ENCODE data around the gene CACNA2D3.

The CACNA2D3 gene

GRCh38 chr3:54731732-54732445 lies 609.5 kb downstream of the CACNA2D3 start:
- Histone ChIP-seq H3K4me3 (ENCODE audit: low read length in 2 of 2) (no peak overlapping the region), H3K9me3 (ENCODE audit: control insufficient read depth in 2 of 2, low read length in 2 of 2) (peaks cover 0 to 3% of the 10 kb centered on the region in 2 donors), H3K27ac (ENCODE audit: low read length) (no peak overlapping the region), H3K36me3 (ENCODE audit: control insufficient read depth in 2 of 2, insufficient read depth in 2 of 2, low read length in 2 of 2) (no peaks in the 10 kb centered on the region), H3K9ac (ENCODE audit: low read length in 2 of 2) (no peak overlapping the region), H3K4me1 (ENCODE audit: control insufficient read depth, insufficient read depth, low read length) (no peaks in the 10 kb centered on the region), H3K27me3 (ENCODE audit: control insufficient read depth in 1 of 2, insufficient read depth in 2 of 2, low read length in 2 of 2) (no peaks in the 10 kb centered on the region)

GRCh38 chr3:54733106-54734006 lies 611.0 kb downstream of the CACNA2D3 start:
- Histone ChIP-seq H3K9ac (ENCODE audit: low read length in 2 of 2) (no peak overlapping the region), H3K36me3 (ENCODE audit: control insufficient read depth in 2 of 2, insufficient read depth in 2 of 2, low read length in 2 of 2) (no peaks in the 10 kb centered on the region)

DNA sequence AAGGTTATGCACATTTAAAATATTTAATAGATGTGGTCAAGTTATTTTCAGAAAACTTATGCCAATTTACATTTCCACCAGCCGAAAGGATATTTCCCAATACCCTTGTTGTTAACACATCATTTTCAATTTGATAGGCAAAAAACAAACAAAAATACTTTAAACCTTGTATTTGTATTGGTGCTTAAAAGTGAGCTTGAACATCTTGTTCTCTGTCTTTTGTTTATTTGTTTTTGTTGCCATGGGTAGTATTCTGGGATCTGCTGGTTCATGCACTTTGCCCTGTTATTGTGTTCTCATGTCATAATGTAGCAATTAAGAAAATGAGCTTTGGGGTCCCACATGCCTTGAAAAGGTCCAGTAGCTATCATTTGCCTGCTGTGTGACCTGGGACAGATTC lies 614.1 kb downstream of the CACNA2D3 start:
- no peaks in the 10 kb centered on the region for H3K9me3 ChIP-seq (ENCODE audit: control insufficient read depth in 2 of 2, low read length in 2 of 2)
- H3K27me3 ChIP-seq (ENCODE audit: control insufficient read depth in 1 of 2, insufficient read depth in 2 of 2, low read length in 2 of 2): no peaks in the 10 kb centered on the region
- H3K27ac ChIP-seq (ENCODE audit: low read length): no peak overlapping the region
- H3K4me1 ChIP-seq (ENCODE audit: control insufficient read depth, insufficient read depth, low read length): no peaks in the 10 kb centered on the region
- H3K4me3 ChIP-seq (ENCODE audit: low read length in 2 of 2): no peak overlapping the region
- H3K36me3 ChIP-seq (ENCODE audit: control insufficient read depth in 2 of 2, insufficient read depth in 2 of 2, low read length in 2 of 2): no peaks in the 10 kb centered on the region
- no peak overlapping the region for H3K9ac ChIP-seq (ENCODE audit: low read length in 2 of 2)

More at GRCh38 chr3:54733106-54734006, 611.0 kb downstream of the CACNA2D3 start:
- Histone ChIP-seq H3K27me3 (ENCODE audit: control insufficient read depth in 1 of 2, insufficient read depth in 2 of 2, low read length in 2 of 2) (no peaks in the 10 kb centered on the region), H3K4me1 (ENCODE audit: control insufficient read depth, insufficient read depth, low read length) (no peaks in the 10 kb centered on the region), H3K9me3 (ENCODE audit: control insufficient read depth in 2 of 2, low read length in 2 of 2) (no peaks in the 10 kb centered on the region), H3K27ac (ENCODE audit: low read length) (no peak overlapping the region), H3K4me3 (ENCODE audit: low read length in 2 of 2) (no peak overlapping the region)

DNA sequence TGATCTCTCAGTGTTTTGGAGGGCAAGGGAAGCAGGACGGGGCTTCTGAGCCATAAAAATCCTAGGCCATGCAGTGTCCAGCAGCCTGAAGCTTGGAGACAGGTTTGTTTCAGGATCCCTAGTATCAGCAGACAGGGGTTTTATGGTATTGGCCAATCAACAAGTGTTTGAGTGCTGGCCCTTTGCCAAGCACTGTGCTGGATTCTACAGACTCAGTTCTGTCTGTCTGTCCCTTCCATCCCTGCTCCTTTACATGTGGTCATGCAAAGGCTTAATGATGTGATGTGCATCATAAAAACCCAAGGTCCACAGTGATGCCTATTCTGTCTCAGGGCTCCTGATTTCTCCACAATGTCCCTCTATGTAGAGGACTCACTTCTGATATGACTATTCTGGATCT lies 621.4 kb downstream of the CACNA2D3 start:
- no peaks in the 10 kb centered on the region for H3K9me3 ChIP-seq (ENCODE audit: control insufficient read depth in 2 of 2, low read length in 2 of 2)

GRCh38 chr3:54744291-54744690 lies 621.9 kb downstream of the CACNA2D3 start:
- Histone ChIP-seq H3K27ac (ENCODE audit: low read length) (no peak overlapping the region), H3K9me3 (ENCODE audit: control insufficient read depth in 2 of 2, low read length in 2 of 2) (no peaks in the 10 kb centered on the region), H3K4me3 (ENCODE audit: low read length in 2 of 2) (no peak overlapping the region), H3K4me1 (ENCODE audit: control insufficient read depth, insufficient read depth, low read length) (no peaks in the 10 kb centered on the region), H3K9ac (ENCODE audit: low read length in 2 of 2) (no peak overlapping the region), H3K36me3 (ENCODE audit: control insufficient read depth in 2 of 2, insufficient read depth in 2 of 2, low read length in 2 of 2) (no peaks in the 10 kb centered on the region), H3K27me3 (ENCODE audit: control insufficient read depth in 1 of 2, insufficient read depth in 2 of 2, low read length in 2 of 2) (no peaks in the 10 kb centered on the region)

More for the DNA sequence above, 621.4 kb downstream of the CACNA2D3 start:
- no peaks in the 10 kb centered on the region for H3K36me3 ChIP-seq (ENCODE audit: control insufficient read depth in 2 of 2, insufficient read depth in 2 of 2, low read length in 2 of 2)
- H3K27me3 ChIP-seq (ENCODE audit: control insufficient read depth in 1 of 2, insufficient read depth in 2 of 2, low read length in 2 of 2): no peaks in the 10 kb centered on the region
- no peak overlapping the region for H3K9ac ChIP-seq (ENCODE audit: low read length in 2 of 2)
- no peak overlapping the region for H3K27ac ChIP-seq (ENCODE audit: low read length)
- H3K4me3 ChIP-seq (ENCODE audit: low read length in 2 of 2): no peak overlapping the region
- H3K4me1 ChIP-seq (ENCODE audit: control insufficient read depth, insufficient read depth, low read length): no peaks in the 10 kb centered on the region

GRCh38 chr3:54745843-54746242 lies 623.5 kb downstream of the CACNA2D3 start:
- H3K36me3 ChIP-seq (ENCODE audit: control insufficient read depth in 2 of 2, insufficient read depth in 2 of 2, low read length in 2 of 2): no peaks in the 10 kb centered on the region
- no peaks in the 10 kb centered on the region for H3K4me1 ChIP-seq (ENCODE audit: control insufficient read depth, insufficient read depth, low read length)
- no peak overlapping the region for H3K9ac ChIP-seq (ENCODE audit: low read length in 2 of 2)
- H3K27me3 ChIP-seq (ENCODE audit: control insufficient read depth in 1 of 2, insufficient read depth in 2 of 2, low read length in 2 of 2): no peaks in the 10 kb centered on the region
- H3K27ac ChIP-seq (ENCODE audit: low read length): no peak overlapping the region
- H3K4me3 ChIP-seq (ENCODE audit: low read length in 2 of 2): no peak overlapping the region
- no peaks in the 10 kb centered on the region for H3K9me3 ChIP-seq (ENCODE audit: control insufficient read depth in 2 of 2, low read length in 2 of 2)

- no peaks in the 10 kb centered on the region for H3K27me3 ChIP-seq (ENCODE audit: control insufficient read depth in 1 of 2, insufficient read depth in 2 of 2, low read length in 2 of 2)
- H3K9me3 ChIP-seq (ENCODE audit: control insufficient read depth in 2 of 2, low read length in 2 of 2): no peaks in the 10 kb centered on the region
- H3K9ac ChIP-seq (ENCODE audit: low read length in 2 of 2): no peak overlapping the region
- H3K27ac ChIP-seq (ENCODE audit: low read length): no peak overlapping the region
- H3K4me1 ChIP-seq (ENCODE audit: control insufficient read depth, insufficient read depth, low read length): no peaks in the 10 kb centered on the region
- no peaks in the 10 kb centered on the region for H3K36me3 ChIP-seq (ENCODE audit: control insufficient read depth in 2 of 2, insufficient read depth in 2 of 2, low read length in 2 of 2)
- no peak overlapping the region for H3K4me3 ChIP-seq (ENCODE audit: low read length in 2 of 2)
Observed at GRCh38 chr3:54746722-54747121, 624.4 kb downstream of the CACNA2D3 start.

DNA sequence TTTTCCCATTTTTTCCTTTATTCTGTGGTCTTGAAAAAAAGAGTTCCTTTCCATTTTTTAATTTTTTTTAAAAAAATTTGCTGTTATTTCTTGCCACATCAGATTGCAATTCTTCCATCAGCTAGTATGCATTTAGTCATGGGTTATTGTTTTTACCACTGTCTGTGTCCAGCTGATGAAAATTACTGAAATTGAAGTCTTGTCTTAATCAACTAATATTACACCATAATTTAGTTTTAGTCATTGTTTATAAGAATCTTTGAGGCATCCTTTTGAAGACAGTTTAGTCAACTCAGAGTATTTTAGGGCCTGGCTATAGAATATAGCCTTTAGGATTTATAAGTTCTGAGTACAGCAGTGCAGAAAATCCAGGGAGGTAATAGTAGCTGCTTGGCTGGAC lies 633.4 kb downstream of the CACNA2D3 start:
- H3K36me3 ChIP-seq (ENCODE audit: control insufficient read depth in 2 of 2, insufficient read depth in 2 of 2, low read length in 2 of 2): peaks cover 0 to 2% of the 10 kb centered on the region in 2 donors
- H3K4me1 ChIP-seq (ENCODE audit: control insufficient read depth, insufficient read depth, low read length): no peaks in the 10 kb centered on the region
- H3K27me3 ChIP-seq (ENCODE audit: control insufficient read depth in 1 of 2, insufficient read depth in 2 of 2, low read length in 2 of 2): no peaks in the 10 kb centered on the region
- no peak overlapping the region for H3K9ac ChIP-seq (ENCODE audit: low read length in 2 of 2)
- H3K9me3 ChIP-seq (ENCODE audit: control insufficient read depth in 2 of 2, low read length in 2 of 2): peaks cover 0 to 3% of the 10 kb centered on the region in 2 donors
- no peak overlapping the region for H3K4me3 ChIP-seq (ENCODE audit: low read length in 2 of 2)
- H3K27ac ChIP-seq (ENCODE audit: low read length): no peak overlapping the region

DNA sequence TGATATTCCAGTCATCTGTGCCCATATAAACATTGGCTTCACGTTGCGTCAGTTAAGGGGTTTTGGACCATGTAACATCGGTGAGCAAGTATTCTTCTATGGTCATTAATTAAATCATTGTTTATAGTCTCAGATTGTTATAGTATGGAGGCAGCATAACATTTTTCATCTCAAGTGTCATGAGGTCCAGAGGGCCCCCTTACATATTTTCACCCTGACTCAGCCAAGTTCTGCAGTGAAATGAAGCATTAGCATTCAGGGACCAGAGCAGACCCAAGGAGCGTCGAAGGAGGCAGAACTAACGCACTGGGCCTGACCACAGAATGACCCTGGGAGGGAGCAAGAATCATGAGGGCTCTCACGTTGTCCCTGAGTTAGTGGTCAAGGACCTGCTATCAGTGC lies 634.0 kb downstream of the CACNA2D3 start:
- H3K36me3 ChIP-seq (ENCODE audit: control insufficient read depth in 2 of 2, insufficient read depth in 2 of 2, low read length in 2 of 2): peaks cover 0 to 2% of the 10 kb centered on the region in 2 donors

GRCh38 chr3:54758461-54758860 lies 636.1 kb downstream of the CACNA2D3 start:
- Histone ChIP-seq H3K4me3 (ENCODE audit: low read length in 2 of 2) (no peak overlapping the region), H3K4me1 (ENCODE audit: control insufficient read depth, insufficient read depth, low read length) (no peaks in the 10 kb centered on the region), H3K36me3 (ENCODE audit: control insufficient read depth in 2 of 2, insufficient read depth in 2 of 2, low read length in 2 of 2) (no peaks in the 10 kb centered on the region), H3K27ac (ENCODE audit: low read length) (no peak overlapping the region), H3K9ac (ENCODE audit: low read length in 2 of 2) (no peak overlapping the region), H3K27me3 (ENCODE audit: control insufficient read depth in 1 of 2, insufficient read depth in 2 of 2, low read length in 2 of 2) (no peaks in the 10 kb centered on the region), H3K9me3 (ENCODE audit: control insufficient read depth in 2 of 2, low read length in 2 of 2) (no peaks in the 10 kb centered on the region)

More for the DNA sequence above, 634.0 kb downstream of the CACNA2D3 start:
- H3K9ac ChIP-seq (ENCODE audit: low read length in 2 of 2): no peak overlapping the region
- H3K4me3 ChIP-seq (ENCODE audit: low read length in 2 of 2): no peak overlapping the region
- H3K4me1 ChIP-seq (ENCODE audit: control insufficient read depth, insufficient read depth, low read length): no peaks in the 10 kb centered on the region
- H3K9me3 ChIP-seq (ENCODE audit: control insufficient read depth in 2 of 2, low read length in 2 of 2): peaks cover 0 to 3% of the 10 kb centered on the region in 2 donors
- H3K27me3 ChIP-seq (ENCODE audit: control insufficient read depth in 1 of 2, insufficient read depth in 2 of 2, low read length in 2 of 2): no peaks in the 10 kb centered on the region
- H3K27ac ChIP-seq (ENCODE audit: low read length): no peak overlapping the region

All from stomach smooth muscle (tissue), 2 donors.